A673 (cell line): ENCODE results near the gene KLHDC2. TPM values are rescaled to one million over a fixed set of nuclear protein-coding genes. Genes with fewer than 3 reads are reported as not detected.
A peak's percentile ranks its signal among the peaks of the same experiment; 100 is the strongest.

Experiments used
- BruUV-seq: library from RNA; stranded (reverse); fragments of 400-500 nt; replicated peaks from 2 replicates; lab custom pipeline; 2021; lab: Mats Ljungman, UMichigan
- CTCF ChIA-PET: fragments of 300-600 bp; sonication (Branson Sonifier 250); formaldehyde crosslinking; loops from one replicate; lab custom pipeline; 2022; ENCODE audit warnings: antibody characterized with exemption; lab: Charles Lee
- POLR2A ChIA-PET: fragments of 300-600 bp; sonication (Branson Sonifier 250); formaldehyde crosslinking; loops from one replicate; lab custom pipeline; 2022; ENCODE audit warnings: antibody characterized with exemption; ENCODE audit not compliant: low non-redundant PET; lab: Charles Lee
- DNase-seq: peaks from one replicate; pipeline ENCODE4 v3.0.0-alpha.2; 2015; ENCODE audit warnings: low spot score
- H3K27ac ChIP-seq: fragments of 200-600 bp; sonication (generic); 2 replicates; pipeline ENCODE4 v1.5.1; 2016; ENCODE audit warnings: mixed run types, low read depth, mild to moderate bottlenecking, mixed read lengths, antibody characterized with exemption, low read length; ENCODE audit not compliant: poor library complexity, severe bottlenecking
- H3K27me3 ChIP-seq: fragments of 200-600 bp; sonication (generic); replicated peaks from 2 replicates; pipeline ENCODE4 v1.6.1; 2017; ENCODE audit warnings: mixed run types, low read depth, mild to moderate bottlenecking, mixed read lengths, antibody characterized with exemption, low read length; ENCODE audit not compliant: insufficient read depth, poor library complexity
- H3K36me3 ChIP-seq: fragments of 200-600 bp; sonication (generic); 2 replicates; pipeline ENCODE4 v1.6.1; 2016; ENCODE audit warnings: mixed run types, mild to moderate bottlenecking, mixed read lengths, antibody characterized with exemption, low read length; ENCODE audit not compliant: insufficient read depth, poor library complexity, severe bottlenecking
- H3K4me1 ChIP-seq: fragments of 200-600 bp; sonication (generic); 2 replicates; pipeline ENCODE4 v1.6.1; 2017; ENCODE audit warnings: mixed run types, mild to moderate bottlenecking, mixed read lengths, antibody characterized with exemption, low read length; ENCODE audit not compliant: insufficient read depth, poor library complexity, severe bottlenecking
- H3K4me3 ChIP-seq: fragments of 200-600 bp; sonication (generic); 2 replicates; pipeline ENCODE4 v1.5.1; 2016; ENCODE audit warnings: low read depth, mixed run types, mild to moderate bottlenecking, mixed read lengths, low read length; ENCODE audit not compliant: poor library complexity, severe bottlenecking
- H3K9me3 ChIP-seq: fragments of 200-600 bp; sonication (generic); 2 replicates; pipeline ENCODE4 v1.6.1; 2016; ENCODE audit warnings: mixed run types, low read depth, mild to moderate bottlenecking, mixed read lengths, antibody characterized with exemption, low read length; ENCODE audit not compliant: poor library complexity, severe bottlenecking
- CTCF ChIP-seq: fragments of 300-800, 200-600 bp; sonication (generic); conservative IDR thresholded peaks from 2 replicates; pipeline ENCODE4 v1.5.1; 2017; ENCODE audit warnings: low read depth, mild to moderate bottlenecking, antibody characterized with exemption, low read length, moderate library complexity, mixed read lengths
- EZH2 ChIP-seq: fragments of 200-600 bp; sonication (generic); IDR thresholded peaks from 2 replicates; pipeline ENCODE4 v1.6.1; 2017; ENCODE audit warnings: borderline replicate concordance, low read depth, mild to moderate bottlenecking, mixed read lengths, antibody characterized with exemption, low read length; ENCODE audit not compliant: poor library complexity, severe bottlenecking
- intact Hi-C: fragments of 100-400 bp; cut with micrococcal nuclease; formaldehyde crosslinking; loops from one replicate; pipeline ENCODE4 v1.10.0; 2022; ENCODE audit not compliant: unreplicated experiment
- total RNA-seq: library from RNA; stranded (reverse); gene quantifications from 2 replicates; pipeline ENCODE4 v1.2.3, GENCODE V29; 2021

The KLHDC2 gene
- total RNA-seq, 1 experiment from 2014 or later = 34.0 TPM

DNA sequence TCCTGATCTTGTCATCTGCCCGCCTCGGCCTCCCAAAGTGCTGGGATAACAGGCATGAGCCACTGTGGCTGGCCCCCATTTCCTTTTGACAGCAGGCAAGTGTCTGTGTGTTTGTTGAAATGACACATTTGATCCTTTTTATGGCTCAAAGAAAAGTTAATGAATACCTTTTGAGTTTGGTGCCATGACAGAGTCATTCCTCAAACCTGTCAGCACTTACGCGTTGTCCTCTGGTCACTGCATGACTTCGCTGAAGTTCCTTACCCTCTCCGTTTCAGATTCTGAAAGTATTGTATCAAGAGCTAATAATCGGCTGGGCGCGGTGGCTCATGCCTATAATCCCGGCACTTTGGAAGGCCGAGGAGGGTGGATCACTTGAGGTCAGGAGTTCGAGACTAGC, 52.2 kb downstream of the KLHDC2 start:
- no peaks in the 10 kb centered on the region for H3K9me3 ChIP-seq
- no peaks in the 10 kb centered on the region for H3K27me3 ChIP-seq
- no peak overlapping the region for H3K27ac ChIP-seq
- no peak overlapping the region for H3K4me3 ChIP-seq
- no TSS peak for BruUV-seq
- CTCF ChIA-PET = no interaction called here
- POLR2A ChIA-PET = no interaction called here
- no peak for TF ChIP-seq CTCF
- TF ChIP-seq EZH2 = no peak
- DNase-seq = no peak
- peaks cover 60% of the 10 kb centered on the region for H3K36me3 ChIP-seq
- intact Hi-C loops = no loop called here
- no peaks in the 10 kb centered on the region for H3K4me1 ChIP-seq

DNA sequence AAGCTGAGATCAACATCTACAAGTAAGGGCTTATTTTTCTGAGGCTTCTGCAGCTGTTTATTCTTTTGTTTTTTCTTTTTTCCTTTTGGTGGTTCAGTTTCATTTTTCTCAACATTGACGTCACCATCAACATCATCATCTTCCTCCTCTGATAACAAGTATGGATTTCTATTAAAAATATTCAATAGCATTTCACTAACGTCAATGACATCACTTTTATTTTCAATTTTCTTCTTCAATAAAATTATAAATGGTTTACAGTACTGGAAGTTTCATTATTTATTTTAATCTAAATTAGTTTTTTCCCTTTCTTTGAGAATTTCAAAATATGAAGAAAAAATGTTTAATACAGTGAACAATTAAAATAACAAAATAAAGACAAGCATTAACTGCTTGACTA, 60.7 kb downstream of the KLHDC2 start:
- Histone ChIP-seq H3K36me3 (peaks cover 87% of the 10 kb centered on the region), H3K4me1 (no peaks in the 10 kb centered on the region), H3K27me3 (no peaks in the 10 kb centered on the region), H3K27ac (no peak overlapping the region), H3K4me3 (no peak overlapping the region), H3K9me3 (no peaks in the 10 kb centered on the region)
- no peak for DNase-seq
- CTCF ChIA-PET = interaction anchor here (1.1 kb wide), 1 partner anchor 194 kb away, joined by 3 read pairs; no protein-coding TSS in a partner anchor
- POLR2A ChIA-PET = no interaction called here
- TF ChIP-seq EZH2 = no peak
- no peak for TF ChIP-seq CTCF
- BruUV-seq = TSS peak; percentile 35
- intact Hi-C loops = no loop called here

Other genes starting within 250 kb of the KLHDC2 start
- 1,002 and 1,040 TPM in 2 replicates for gene RPS29, start 181.8 kb upstream of the KLHDC2 start, total RNA-seq
- 47.5 and 49.2 TPM in 2 replicates for gene LRR1, start 169.2 kb upstream of the KLHDC2 start, total RNA-seq
- 188 and 202 TPM in 2 replicates for gene RPL36AL, start 147.5 kb upstream of the KLHDC2 start, total RNA-seq
- 35.9 and 37.3 TPM in 2 replicates for gene MGAT2, start 147.4 kb upstream of the KLHDC2 start, total RNA-seq
- 12.4 and 13.7 TPM in 2 replicates for gene DNAAF2, start 132.9 kb upstream of the KLHDC2 start, total RNA-seq
- gene POLE2, start 79.9 kb upstream of the KLHDC2 start, total RNA-seq = 39.5 and 42.1 TPM in 2 replicates
- 1.3 TPM in 2 replicates for gene KLHDC1, start 75.0 kb upstream of the KLHDC2 start, total RNA-seq
- 77.5 and 80.2 TPM in 2 replicates for gene NEMF, start 84.6 kb downstream of the KLHDC2 start, total RNA-seq
- gene ARF6, start 124.9 kb downstream of the KLHDC2 start, total RNA-seq = 59.2 and 67.6 TPM in 2 replicates